ENCODE results near the gene RHBDL1. TPM values are rescaled to one million over a fixed set of nuclear protein-coding genes. Genes with fewer than 3 reads are reported as not detected.

RHBDL1 gene
- total and polyA plus RNA-seq, 9 of the 15 experiments (the other 6 are each of a cell fraction or from before 2014, with no cell fraction given): 0.03 to 5.6 (median 1.3) TPM; not detected in 1

GRCh38 chr16:715477-716199 is 40.2 kb downstream of the RHBDL1 start (continued):
- TF ChIP-seq, protein P1, sequence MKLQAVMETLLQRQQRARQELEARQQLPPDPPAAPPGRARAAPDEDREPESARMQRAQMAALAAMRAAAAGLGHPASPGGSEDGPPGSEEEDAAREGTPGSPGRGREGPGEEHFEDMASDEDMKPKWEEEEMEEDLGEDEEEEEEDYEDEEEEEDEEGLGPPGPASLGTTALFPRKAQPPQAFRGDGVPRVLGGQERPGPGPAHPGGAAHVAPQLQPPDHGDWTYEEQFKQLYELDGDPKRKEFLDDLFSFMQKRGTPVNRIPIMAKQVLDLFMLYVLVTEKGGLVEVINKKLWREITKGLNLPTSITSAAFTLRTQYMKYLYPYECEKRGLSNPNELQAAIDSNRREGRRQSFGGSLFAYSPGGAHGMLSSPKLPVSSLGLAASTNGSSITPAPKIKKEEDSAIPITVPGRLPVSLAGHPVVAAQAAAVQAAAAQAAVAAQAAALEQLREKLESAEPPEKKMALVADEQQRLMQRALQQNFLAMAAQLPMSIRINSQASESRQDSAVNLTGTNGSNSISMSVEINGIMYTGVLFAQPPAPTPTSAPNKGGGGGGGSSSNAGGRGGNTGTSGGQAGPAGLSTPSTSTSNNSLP (IDR thresholded peaks at IDR 0.05; ENCODE audit: borderline replicate concordance, low read depth, low read length): no peak
- TF ChIP-seq, protein P2, sequence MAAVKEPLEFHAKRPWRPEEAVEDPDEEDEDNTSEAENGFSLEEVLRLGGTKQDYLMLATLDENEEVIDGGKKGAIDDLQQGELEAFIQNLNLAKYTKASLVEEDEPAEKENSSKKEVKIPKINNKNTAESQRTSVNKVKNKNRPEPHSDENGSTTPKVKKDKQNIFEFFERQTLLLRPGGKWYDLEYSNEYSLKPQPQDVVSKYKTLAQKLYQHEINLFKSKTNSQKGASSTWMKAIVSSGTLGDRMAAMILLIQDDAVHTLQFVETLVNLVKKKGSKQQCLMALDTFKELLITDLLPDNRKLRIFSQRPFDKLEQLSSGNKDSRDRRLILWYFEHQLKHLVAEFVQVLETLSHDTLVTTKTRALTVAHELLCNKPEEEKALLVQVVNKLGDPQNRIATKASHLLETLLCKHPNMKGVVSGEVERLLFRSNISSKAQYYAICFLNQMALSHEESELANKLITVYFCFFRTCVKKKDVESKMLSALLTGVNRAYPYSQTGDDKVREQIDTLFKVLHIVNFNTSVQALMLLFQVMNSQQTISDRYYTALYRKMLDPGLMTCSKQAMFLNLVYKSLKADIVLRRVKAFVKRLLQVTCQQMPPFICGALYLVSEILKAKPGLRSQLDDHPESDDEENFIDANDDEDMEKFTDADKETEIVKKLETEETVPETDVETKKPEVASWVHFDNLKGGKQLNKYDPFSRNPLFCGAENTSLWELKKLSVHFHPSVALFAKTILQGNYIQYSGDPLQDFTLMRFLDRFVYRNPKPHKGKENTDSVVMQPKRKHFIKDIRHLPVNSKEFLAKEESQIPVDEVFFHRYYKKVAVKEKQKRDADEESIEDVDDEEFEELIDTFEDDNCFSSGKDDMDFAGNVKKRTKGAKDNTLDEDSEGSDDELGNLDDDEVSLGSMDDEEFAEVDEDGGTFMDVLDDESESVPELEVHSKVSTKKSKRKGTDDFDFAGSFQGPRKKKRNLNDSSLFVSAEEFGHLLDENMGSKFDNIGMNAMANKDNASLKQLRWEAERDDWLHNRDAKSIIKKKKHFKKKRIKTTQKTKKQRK (IDR thresholded peaks at IDR 0.05; ENCODE audit: borderline replicate concordance, low read depth, low read length): no peak
- TF ChIP-seq, protein P3, sequence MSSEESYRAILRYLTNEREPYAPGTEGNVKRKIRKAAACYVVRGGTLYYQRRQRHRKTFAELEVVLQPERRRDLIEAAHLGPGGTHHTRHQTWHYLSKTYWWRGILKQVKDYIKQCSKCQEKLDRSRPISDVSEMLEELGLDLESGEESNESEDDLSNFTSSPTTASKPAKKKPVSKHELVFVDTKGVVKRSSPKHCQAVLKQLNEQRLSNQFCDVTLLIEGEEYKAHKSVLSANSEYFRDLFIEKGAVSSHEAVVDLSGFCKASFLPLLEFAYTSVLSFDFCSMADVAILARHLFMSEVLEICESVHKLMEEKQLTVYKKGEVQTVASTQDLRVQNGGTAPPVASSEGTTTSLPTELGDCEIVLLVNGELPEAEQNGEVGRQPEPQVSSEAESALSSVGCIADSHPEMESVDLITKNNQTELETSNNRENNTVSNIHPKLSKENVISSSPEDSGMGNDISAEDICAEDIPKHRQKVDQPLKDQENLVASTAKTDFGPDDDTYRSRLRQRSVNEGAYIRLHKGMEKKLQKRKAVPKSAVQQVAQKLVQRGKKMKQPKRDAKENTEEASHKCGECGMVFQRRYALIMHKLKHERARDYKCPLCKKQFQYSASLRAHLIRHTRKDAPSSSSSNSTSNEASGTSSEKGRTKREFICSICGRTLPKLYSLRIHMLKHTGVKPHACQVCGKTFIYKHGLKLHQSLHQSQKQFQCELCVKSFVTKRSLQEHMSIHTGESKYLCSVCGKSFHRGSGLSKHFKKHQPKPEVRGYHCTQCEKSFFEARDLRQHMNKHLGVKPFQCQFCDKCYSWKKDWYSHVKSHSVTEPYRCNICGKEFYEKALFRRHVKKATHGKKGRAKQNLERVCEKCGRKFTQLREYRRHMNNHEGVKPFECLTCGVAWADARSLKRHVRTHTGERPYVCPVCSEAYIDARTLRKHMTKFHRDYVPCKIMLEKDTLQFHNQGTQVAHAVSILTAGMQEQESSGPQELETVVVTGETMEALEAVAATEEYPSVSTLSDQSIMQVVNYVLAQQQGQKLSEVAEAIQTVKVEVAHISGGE (CRISPR knock-in tag; IDR thresholded peaks at IDR 0.05): peak in 1 of 3 experiments; percentile 43; a peak in 1 of 6 replicates
- TF ChIP-seq, protein P4, sequence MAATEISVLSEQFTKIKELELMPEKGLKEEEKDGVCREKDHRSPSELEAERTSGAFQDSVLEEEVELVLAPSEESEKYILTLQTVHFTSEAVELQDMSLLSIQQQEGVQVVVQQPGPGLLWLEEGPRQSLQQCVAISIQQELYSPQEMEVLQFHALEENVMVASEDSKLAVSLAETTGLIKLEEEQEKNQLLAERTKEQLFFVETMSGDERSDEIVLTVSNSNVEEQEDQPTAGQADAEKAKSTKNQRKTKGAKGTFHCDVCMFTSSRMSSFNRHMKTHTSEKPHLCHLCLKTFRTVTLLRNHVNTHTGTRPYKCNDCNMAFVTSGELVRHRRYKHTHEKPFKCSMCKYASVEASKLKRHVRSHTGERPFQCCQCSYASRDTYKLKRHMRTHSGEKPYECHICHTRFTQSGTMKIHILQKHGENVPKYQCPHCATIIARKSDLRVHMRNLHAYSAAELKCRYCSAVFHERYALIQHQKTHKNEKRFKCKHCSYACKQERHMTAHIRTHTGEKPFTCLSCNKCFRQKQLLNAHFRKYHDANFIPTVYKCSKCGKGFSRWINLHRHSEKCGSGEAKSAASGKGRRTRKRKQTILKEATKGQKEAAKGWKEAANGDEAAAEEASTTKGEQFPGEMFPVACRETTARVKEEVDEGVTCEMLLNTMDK (IDR thresholded peaks at IDR 0.05; ENCODE audit: borderline replicate concordance, insufficient read depth, low read depth, low read length, poor library complexity, severe bottlenecking): peak; percentile 19
- no peak for TF ChIP-seq MXD1 (CRISPR knock-in tag; IDR thresholded peaks at IDR 0.05; ENCODE audit: borderline replicate concordance, poor library complexity, severe bottlenecking)
- no peak for TF ChIP-seq ZNF584 (CRISPR knock-in tag; IDR thresholded peaks at IDR 0.05; ENCODE audit: low read depth)
- TF ChIP-seq PHF20 (IDR thresholded peaks at IDR 0.05; ENCODE audit: partially characterized antibody): no peak
- no peak for TF ChIP-seq TAL1 (IDR thresholded peaks at IDR 0.05)
- no peak for TF ChIP-seq PHB2 (IDR thresholded peaks at IDR 0.05; ENCODE audit: low read depth)
- no peak for TF ChIP-seq ZBTB17 (CRISPR knock-in tag; IDR thresholded peaks at IDR 0.05)
- TF ChIP-seq U2AF1 (optimal IDR thresholded peaks at IDR 0.05; ENCODE audit: low read depth, low read length): peak; percentile 71
- TF ChIP-seq GTF2F1 (IDR thresholded peaks at IDR 0.05; ENCODE audit: low read depth, low read length): no peak
- TF ChIP-seq BCL6 (CRISPR knock-in tag; IDR thresholded peaks at IDR 0.05): no peak
- TF ChIP-seq BRCA1 (IDR thresholded peaks at IDR 0.05): no peak
- TF ChIP-seq BRCA1 (CRISPR knock-in tag; IDR thresholded peaks at IDR 0.05): no peak

All from K562 (cell line).